Measurements from ENCODE around the gene GAPVD1. TPM values are rescaled to one million over a fixed set of nuclear protein-coding genes. Genes with fewer than 3 reads are reported as not detected.

GAPVD1 gene
- total and polyA plus RNA-seq, 10 of the 15 experiments (the other 5 are each of a cell fraction or from before 2014, with no cell fraction given), result 4.3 to 36.6 (median 25.9) TPM

GRCh38 chr9:125241000-125241862, 20.4 kb upstream of the GAPVD1 start, which contains the start of gene HSPA5 (continued):
- TF ChIP-seq MEF2B (IDR thresholded peaks at IDR 0.05; ENCODE audit: partially characterized antibody, poor library complexity, severe bottlenecking), result no peak
- peak; percentile 93 for TF ChIP-seq DPF2 (IDR thresholded peaks at IDR 0.05)
- TF ChIP-seq NR2C2 (IDR thresholded peaks at IDR 0.05; ENCODE audit: borderline replicate concordance, control insufficient read depth, insufficient read length, low read depth), result peak; percentile 69
- TF ChIP-seq, protein P1, sequence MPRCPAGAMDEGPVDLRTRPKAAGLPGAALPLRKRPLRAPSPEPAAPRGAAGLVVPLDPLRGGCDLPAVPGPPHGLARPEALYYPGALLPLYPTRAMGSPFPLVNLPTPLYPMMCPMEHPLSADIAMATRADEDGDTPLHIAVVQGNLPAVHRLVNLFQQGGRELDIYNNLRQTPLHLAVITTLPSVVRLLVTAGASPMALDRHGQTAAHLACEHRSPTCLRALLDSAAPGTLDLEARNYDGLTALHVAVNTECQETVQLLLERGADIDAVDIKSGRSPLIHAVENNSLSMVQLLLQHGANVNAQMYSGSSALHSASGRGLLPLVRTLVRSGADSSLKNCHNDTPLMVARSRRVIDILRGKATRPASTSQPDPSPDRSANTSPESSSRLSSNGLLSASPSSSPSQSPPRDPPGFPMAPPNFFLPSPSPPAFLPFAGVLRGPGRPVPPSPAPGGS (IDR thresholded peaks at IDR 0.05; ENCODE audit: borderline replicate concordance, insufficient read depth, low read depth, low read length, poor library complexity, severe bottlenecking), result no peak
- TF ChIP-seq FOS (IDR thresholded peaks at IDR 0.05; ENCODE audit: borderline replicate concordance, extremely low read depth, insufficient read length), result peak; percentile 87
- no peak for TF ChIP-seq RAD21 (IDR thresholded peaks at IDR 0.05; ENCODE audit: insufficient read depth, low read depth, low read length)
- TF ChIP-seq GATAD2B (conservative IDR thresholded peaks at IDR 0.05; ENCODE audit: low read depth), result peak; percentile 58
- TF ChIP-seq, protein P2, sequence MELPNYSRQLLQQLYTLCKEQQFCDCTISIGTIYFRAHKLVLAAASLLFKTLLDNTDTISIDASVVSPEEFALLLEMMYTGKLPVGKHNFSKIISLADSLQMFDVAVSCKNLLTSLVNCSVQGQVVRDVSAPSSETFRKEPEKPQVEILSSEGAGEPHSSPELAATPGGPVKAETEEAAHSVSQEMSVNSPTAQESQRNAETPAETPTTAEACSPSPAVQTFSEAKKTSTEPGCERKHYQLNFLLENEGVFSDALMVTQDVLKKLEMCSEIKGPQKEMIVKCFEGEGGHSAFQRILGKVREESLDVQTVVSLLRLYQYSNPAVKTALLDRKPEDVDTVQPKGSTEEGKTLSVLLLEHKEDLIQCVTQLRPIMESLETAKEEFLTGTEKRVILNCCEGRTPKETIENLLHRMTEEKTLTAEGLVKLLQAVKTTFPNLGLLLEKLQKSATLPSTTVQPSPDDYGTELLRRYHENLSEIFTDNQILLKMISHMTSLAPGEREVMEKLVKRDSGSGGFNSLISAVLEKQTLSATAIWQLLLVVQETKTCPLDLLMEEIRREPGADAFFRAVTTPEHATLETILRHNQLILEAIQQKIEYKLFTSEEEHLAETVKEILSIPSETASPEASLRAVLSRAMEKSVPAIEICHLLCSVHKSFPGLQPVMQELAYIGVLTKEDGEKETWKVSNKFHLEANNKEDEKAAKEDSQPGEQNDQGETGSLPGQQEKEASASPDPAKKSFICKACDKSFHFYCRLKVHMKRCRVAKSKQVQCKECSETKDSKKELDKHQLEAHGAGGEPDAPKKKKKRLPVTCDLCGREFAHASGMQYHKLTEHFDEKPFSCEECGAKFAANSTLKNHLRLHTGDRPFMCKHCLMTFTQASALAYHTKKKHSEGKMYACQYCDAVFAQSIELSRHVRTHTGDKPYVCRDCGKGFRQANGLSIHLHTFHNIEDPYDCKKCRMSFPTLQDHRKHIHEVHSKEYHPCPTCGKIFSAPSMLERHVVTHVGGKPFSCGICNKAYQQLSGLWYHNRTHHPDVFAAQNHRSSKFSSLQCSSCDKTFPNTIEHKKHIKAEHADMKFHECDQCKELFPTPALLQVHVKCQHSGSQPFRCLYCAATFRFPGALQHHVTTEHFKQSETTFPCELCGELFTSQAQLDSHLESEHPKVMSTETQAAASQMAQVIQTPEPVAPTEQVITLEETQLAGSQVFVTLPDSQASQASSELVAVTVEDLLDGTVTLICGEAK (IDR thresholded peaks at IDR 0.05; ENCODE audit: borderline replicate concordance), result peak; percentile 95
- no peak for TF ChIP-seq ZNF24 (IDR thresholded peaks at IDR 0.05)
- TF ChIP-seq, protein P3, sequence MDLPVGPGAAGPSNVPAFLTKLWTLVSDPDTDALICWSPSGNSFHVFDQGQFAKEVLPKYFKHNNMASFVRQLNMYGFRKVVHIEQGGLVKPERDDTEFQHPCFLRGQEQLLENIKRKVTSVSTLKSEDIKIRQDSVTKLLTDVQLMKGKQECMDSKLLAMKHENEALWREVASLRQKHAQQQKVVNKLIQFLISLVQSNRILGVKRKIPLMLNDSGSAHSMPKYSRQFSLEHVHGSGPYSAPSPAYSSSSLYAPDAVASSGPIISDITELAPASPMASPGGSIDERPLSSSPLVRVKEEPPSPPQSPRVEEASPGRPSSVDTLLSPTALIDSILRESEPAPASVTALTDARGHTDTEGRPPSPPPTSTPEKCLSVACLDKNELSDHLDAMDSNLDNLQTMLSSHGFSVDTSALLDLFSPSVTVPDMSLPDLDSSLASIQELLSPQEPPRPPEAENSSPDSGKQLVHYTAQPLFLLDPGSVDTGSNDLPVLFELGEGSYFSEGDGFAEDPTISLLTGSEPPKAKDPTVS (IDR thresholded peaks at IDR 0.05; ENCODE audit: low read depth, low read length), result no peak
- no peak for TF ChIP-seq ESRRA (IDR thresholded peaks at IDR 0.05; ENCODE audit: low read length)
- peak; percentile 37 for TF ChIP-seq HDAC6 (IDR thresholded peaks at IDR 0.05; ENCODE audit: unreplicated experiment)
- no peak for TF ChIP-seq EP300 (IDR thresholded peaks at IDR 0.05; ENCODE audit: borderline replicate concordance in 1 of 2, control insufficient read depth in 1 of 2, low read depth in 2 of 2, low read length in 2 of 2)
- no peak; the same call in 1 of the 2 replicates for TF ChIP-seq REST (IDR thresholded peaks at IDR 0.05; ENCODE audit: low read depth, low read length)
- no peak for TF ChIP-seq EZH2 (IDR thresholded peaks at IDR 0.05; ENCODE audit: borderline replicate concordance, control insufficient read depth, low read depth, low read length)
- no peak for TF ChIP-seq RAD51 (IDR thresholded peaks at IDR 0.05)
- peak; percentile 90 for TF ChIP-seq MTA2 (IDR thresholded peaks at IDR 0.05; ENCODE audit: low read depth)

Measured in GM12878 (cell line).